Caco-2 (cell line): ENCODE data around the gene PRKAG2. TPM values are rescaled to one million over a fixed set of nuclear protein-coding genes. Genes with fewer than 3 reads are reported as not detected.
A peak's percentile ranks its signal among the peaks of the same experiment; 100 is the strongest.

Source experiments
- BruUV-seq: library from RNA; stranded (reverse); fragments of 400-500 nt; replicated peaks from 2 replicates; lab custom pipeline; 2021; lab: Mats Ljungman, UMichigan
- CTCF ChIA-PET: fragments of 300-600 bp; sonication (Branson Sonifier 250); formaldehyde crosslinking; loops from one replicate; lab custom pipeline; 2022; ENCODE audit warnings: antibody characterized with exemption; lab: Charles Lee
- POLR2A ChIA-PET: fragments of 300-600 bp; sonication (Branson Sonifier 250); formaldehyde crosslinking; loops from one replicate; lab custom pipeline; 2022; ENCODE audit warnings: antibody characterized with exemption; lab: Charles Lee
- DNase-seq, 2 experiments: peaks; one replicate each; pipeline versions ENCODE4 v3.0.0 to v3.0.0-alpha.2; 2020 to 2022
- H3K27me3 ChIP-seq: replicated peaks from 2 replicates; pipeline ENCODE4 v1.6.0; 2011; ENCODE audit warnings: low read length; ENCODE audit not compliant: control insufficient read depth, insufficient read depth
- H3K36me3 ChIP-seq: 2 replicates; pipeline ENCODE4 v1.5.1; 2011; ENCODE audit warnings: low read length; ENCODE audit not compliant: control insufficient read depth, insufficient read depth
- H3K4me1 ChIP-seq: fragments of 250-450 bp; sonication (Bioruptor Pico); 2 replicates; pipeline ENCODE4 v1.5.1; 2020; ENCODE audit warnings: mild to moderate bottlenecking
- H3K4me3 ChIP-seq: 2 replicates; pipeline ENCODE4 v1.5.1; 2011; ENCODE audit warnings: low read depth, mild to moderate bottlenecking, control low read depth, low read length
- H3K9me3 ChIP-seq: fragments of 250-450 bp; sonication (Bioruptor Pico); 2 replicates; pipeline ENCODE4 v1.5.1; 2020; ENCODE audit warnings: mild to moderate bottlenecking, moderate library complexity
- H3K27ac Mint-ChIP-seq: one replicate; pipeline ENCODE4 v1.8.0; 2022; ENCODE audit warnings: mixed read lengths; ENCODE audit not compliant: unreplicated experiment
- H3K27me3 Mint-ChIP-seq: one replicate; pipeline ENCODE4 v1.8.0; 2022; ENCODE audit warnings: mixed read lengths; ENCODE audit not compliant: insufficient read depth, unreplicated experiment
- H3K36me3 Mint-ChIP-seq: one replicate; pipeline ENCODE4 v1.8.0; 2022; ENCODE audit warnings: mild to moderate bottlenecking, mixed read lengths; ENCODE audit not compliant: insufficient read depth, unreplicated experiment
- H3K4me1 Mint-ChIP-seq: one replicate; pipeline ENCODE4 v1.8.0; 2022; ENCODE audit warnings: low read depth, mixed read lengths; ENCODE audit not compliant: unreplicated experiment
- H3K4me3 Mint-ChIP-seq: one replicate; pipeline ENCODE4 v1.8.0; 2022; ENCODE audit warnings: mild to moderate bottlenecking, moderate library complexity, mixed read lengths; ENCODE audit not compliant: unreplicated experiment
- H3K9me3 Mint-ChIP-seq: one replicate; pipeline ENCODE4 v1.8.0; 2022; ENCODE audit warnings: mixed read lengths; ENCODE audit not compliant: unreplicated experiment
- intact Hi-C: fragments of 100-400 bp; cut with micrococcal nuclease; formaldehyde crosslinking; loops from one replicate; pipeline ENCODE4 v1.10.0; 2022; ENCODE audit not compliant: unreplicated experiment
- total RNA-seq: library from RNA; stranded (reverse); gene quantifications from 2 replicates; pipeline ENCODE4 v1.2.3, GENCODE V29; 2022
- TF ChIP-seq, protein P1 (sequence below), 2 experiments: fragments of 200-600 bp in 1 of 2; IDR thresholded peaks; 1 replicate in 1 of 2; 2 replicates in 1 of 2; pipeline versions ENCODE4 v1.5.1 to v1.8.0; 2011 to 2022; ENCODE audit warnings: antibody characterized with exemption in 1 of 2, control low read depth in 1 of 2, inconsistent platforms in 1 of 2, low read depth in 1 of 2, low read length in 1 of 2, mild to moderate bottlenecking in 1 of 2, moderate library complexity in 1 of 2; ENCODE audit not compliant: insufficient read depth in 1 of 2, severe bottlenecking in 1 of 2, unreplicated experiment in 1 of 2

The PRKAG2 gene
- total RNA-seq, 1 experiment from 2014 or later, result 15.9 TPM

DNA sequence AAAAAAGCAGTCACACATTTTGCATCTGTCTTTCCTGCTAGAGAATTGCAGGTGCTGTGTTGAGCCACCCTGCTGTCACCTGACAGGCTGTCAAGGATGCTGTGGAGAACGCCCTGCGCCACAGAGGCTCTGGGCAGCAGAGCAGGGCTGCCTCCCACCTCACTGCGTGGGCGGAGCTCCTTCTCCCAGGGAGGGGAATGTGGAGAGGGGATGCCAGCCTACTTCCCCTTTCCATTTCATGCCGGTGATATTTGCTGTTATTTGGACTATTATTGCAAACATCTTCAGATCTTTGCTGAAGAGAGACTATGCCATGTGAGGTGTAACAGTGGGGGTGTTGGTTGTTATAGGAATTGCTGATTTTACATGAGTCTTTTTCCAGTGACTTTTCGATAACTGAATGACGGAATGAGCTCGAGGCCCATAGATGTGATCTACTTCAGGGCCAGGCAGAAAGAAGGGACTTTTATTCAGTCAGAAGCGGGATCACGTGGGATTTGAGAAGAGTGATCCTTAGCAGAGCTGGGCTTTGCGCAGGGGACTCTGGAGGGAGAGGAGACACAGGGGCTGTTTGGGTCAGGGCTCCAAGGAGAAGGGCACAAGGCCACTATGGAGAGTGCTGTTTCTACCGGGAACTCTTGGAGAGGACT is 13.6 kb upstream of the PRKAG2 start:
- H3K4me1 Mint-ChIP-seq, result peaks cover 6% of the 10 kb centered on the region
- H3K4me3 Mint-ChIP-seq, result no peak overlapping the region
- H3K27me3 Mint-ChIP-seq, result peaks cover 21% of the 10 kb centered on the region
- Histone ChIP-seq H3K27me3 (no peaks in the 10 kb centered on the region; the same call in 1 of the 2 replicates), H3K9me3 (no peaks in the 10 kb centered on the region), H3K4me1 (no peaks in the 10 kb centered on the region), H3K4me3 (no peak overlapping the region), H3K36me3 (no peaks in the 10 kb centered on the region)
- intact Hi-C loops, result no loop called here
- CTCF ChIA-PET, result no interaction called here
- peak in 1 of 2 experiments; percentile 4 for DNase-seq
- H3K36me3 Mint-ChIP-seq, result no peaks in the 10 kb centered on the region
- TF ChIP-seq, protein P1, sequence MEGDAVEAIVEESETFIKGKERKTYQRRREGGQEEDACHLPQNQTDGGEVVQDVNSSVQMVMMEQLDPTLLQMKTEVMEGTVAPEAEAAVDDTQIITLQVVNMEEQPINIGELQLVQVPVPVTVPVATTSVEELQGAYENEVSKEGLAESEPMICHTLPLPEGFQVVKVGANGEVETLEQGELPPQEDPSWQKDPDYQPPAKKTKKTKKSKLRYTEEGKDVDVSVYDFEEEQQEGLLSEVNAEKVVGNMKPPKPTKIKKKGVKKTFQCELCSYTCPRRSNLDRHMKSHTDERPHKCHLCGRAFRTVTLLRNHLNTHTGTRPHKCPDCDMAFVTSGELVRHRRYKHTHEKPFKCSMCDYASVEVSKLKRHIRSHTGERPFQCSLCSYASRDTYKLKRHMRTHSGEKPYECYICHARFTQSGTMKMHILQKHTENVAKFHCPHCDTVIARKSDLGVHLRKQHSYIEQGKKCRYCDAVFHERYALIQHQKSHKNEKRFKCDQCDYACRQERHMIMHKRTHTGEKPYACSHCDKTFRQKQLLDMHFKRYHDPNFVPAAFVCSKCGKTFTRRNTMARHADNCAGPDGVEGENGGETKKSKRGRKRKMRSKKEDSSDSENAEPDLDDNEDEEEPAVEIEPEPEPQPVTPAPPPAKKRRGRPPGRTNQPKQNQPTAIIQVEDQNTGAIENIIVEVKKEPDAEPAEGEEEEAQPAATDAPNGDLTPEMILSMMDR (IDR thresholded peaks at IDR 0.05; ENCODE audit: insufficient read depth in 1 of 2, low read depth in 1 of 2, low read length in 1 of 2, severe bottlenecking in 1 of 2, unreplicated experiment in 1 of 2), result no peak
- no peaks in the 10 kb centered on the region for H3K9me3 Mint-ChIP-seq
- BruUV-seq, result no TSS peak
- POLR2A ChIA-PET, result no interaction called here
- no peak overlapping the region for H3K27ac Mint-ChIP-seq

DNA sequence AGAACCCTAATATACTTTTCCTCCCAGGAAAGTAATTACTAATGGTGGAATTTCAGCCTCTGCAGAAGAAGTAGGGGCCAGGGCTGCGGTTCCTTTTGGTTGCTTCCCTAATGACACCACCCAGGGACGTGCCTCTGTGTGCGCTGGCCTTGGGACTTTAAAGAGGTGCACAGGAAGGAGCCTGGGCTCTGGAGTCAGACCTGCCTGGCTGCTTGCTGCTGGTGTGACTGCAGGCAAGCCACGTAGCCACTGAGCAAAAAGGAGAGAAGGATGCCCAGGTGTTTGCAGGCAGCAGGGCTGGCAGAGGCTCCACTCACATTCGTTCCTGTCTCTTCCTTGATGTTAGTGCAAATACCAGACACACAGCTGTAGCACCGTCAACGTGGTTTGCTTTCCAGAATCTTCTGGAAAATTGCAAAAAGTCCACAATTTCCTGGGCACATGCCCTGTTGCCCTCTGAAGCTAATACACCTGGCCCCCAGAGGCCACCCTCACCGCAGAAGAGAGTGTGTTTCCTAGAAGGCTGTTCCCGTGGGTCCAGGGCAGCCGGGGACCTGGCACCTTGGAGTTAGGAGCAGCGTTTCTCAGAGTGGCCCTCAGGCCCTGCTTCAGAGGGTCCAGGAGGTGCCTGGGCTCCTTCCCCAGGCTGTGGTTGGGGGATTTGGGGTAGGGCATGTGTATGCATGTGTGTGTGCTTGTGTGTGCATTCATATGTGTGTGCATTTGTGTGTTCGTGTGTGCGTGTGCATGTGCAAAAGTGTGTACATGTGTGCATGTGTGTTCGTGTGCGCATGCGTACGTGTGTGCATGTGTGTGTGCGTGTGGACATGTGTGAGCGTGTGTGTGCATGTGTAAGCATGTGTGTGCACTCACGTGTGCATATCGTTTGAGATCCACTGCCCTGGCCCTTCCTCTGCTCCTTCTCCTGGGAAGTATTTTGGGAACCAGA is 12.8 kb upstream of the PRKAG2 start:
- Histone ChIP-seq H3K27me3 (no peaks in the 10 kb centered on the region; the same call in 1 of the 2 replicates), H3K4me3 (no peak overlapping the region), H3K9me3 (no peaks in the 10 kb centered on the region), H3K36me3 (no peaks in the 10 kb centered on the region), H3K4me1 (no peaks in the 10 kb centered on the region)
- TF ChIP-seq, protein P1 (IDR thresholded peaks at IDR 0.05; ENCODE audit: insufficient read depth in 1 of 2, low read depth in 1 of 2, low read length in 1 of 2, severe bottlenecking in 1 of 2, unreplicated experiment in 1 of 2), result no peak
- DNase-seq, result peak in 1 of 2 experiments; percentile 14
- H3K9me3 Mint-ChIP-seq, result no peaks in the 10 kb centered on the region
- intact Hi-C loops, result no loop called here
- BruUV-seq, result no TSS peak
- peaks cover 24% of the 10 kb centered on the region for H3K27me3 Mint-ChIP-seq
- H3K4me1 Mint-ChIP-seq, result peaks cover 6% of the 10 kb centered on the region
- no peaks in the 10 kb centered on the region for H3K36me3 Mint-ChIP-seq
- ChIA-PET CTCF (no interaction called here), POLR2A (no interaction called here)
- no peak overlapping the region for H3K4me3 Mint-ChIP-seq
- H3K27ac Mint-ChIP-seq, result no peak overlapping the region
